ENCODE measurements around the gene NTRK1.
"Not testable (repeated sequence)": the region's sequence is repeated elsewhere in the genome, so short reads cannot be mapped to it uniquely, and the experiment has no call there.

Gene NTRK1

DNA sequence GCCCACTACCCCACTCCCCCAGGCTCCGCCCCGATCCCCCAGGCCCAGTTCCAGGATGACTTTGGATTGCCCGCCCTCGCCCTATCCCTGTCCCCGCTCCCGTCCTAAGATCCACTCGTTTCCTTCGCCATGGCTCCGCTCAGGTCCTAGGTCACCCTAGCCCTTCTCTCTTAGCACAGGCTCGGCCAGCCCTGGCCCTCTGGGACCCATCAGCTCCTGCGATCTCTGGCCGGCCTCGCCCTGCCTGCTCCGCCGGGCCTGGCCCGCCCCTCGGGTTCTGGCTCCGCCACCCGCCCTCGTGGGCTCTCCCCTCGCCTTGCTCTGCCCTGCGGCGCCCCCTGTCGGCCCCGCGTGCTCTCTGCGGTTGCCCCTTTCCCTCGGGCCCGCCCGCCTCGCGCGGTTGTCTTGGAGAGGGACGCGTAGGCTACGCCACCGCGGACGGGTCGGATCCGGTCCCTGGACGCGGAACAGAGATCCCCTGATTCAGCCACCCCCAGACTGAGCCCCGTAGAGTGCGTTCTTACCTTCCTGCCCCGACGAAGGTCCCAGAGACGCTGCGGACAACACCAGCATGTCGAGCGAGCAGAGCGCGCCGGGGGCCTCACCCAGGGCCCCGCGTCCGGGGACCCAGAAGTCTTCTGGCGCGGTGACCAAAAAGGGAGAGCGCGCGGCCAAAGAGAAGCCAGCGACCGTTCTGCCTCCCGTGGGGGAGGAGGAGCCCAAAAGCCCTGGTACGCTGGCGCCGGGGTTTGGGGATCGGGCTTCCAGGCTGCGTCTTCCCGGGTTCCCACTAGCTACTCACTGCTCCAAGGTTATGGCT, 59.8 kb downstream of the NTRK1 start, which contains the start of gene LRRC71:
TSS of gene LRRC71 (plus strand) at position 400 of the 820 bp plus-strand sequence. CDS start at position 572, 172 bp downstream.
- DNase-seq = peak; percentile 67

DNA sequence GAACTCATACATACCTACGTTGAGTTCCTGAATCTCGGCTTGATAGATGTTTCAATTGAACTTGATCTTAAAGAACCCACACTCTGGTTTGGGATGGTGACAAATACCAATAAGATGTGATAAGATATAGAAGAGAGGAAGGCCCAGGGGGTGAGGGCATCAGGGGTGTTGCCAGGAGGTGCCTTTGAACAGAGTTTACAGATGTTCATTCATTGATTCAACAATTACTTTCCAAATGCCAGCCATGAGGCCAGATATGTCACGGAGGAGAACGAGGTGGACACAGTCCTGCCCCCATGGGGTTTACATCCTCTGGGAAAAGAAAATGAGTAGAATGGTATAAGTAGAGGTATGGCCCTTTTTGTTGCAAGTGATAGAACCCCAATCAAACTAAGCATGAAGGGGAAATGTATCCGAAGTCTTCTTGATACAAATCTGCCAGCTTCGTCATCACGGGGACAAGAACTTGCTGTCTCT, 60.4 kb downstream of the NTRK1 start:
- DNase-seq = no peak

GRCh38 chr1:156922986-156923669, 62.5 kb downstream of the NTRK1 start:
- no peak for DNase-seq

- no peak for DNase-seq
Measured at GRCh38 chr1:156923670-156924477, 63.2 kb downstream of the NTRK1 start.

DNA sequence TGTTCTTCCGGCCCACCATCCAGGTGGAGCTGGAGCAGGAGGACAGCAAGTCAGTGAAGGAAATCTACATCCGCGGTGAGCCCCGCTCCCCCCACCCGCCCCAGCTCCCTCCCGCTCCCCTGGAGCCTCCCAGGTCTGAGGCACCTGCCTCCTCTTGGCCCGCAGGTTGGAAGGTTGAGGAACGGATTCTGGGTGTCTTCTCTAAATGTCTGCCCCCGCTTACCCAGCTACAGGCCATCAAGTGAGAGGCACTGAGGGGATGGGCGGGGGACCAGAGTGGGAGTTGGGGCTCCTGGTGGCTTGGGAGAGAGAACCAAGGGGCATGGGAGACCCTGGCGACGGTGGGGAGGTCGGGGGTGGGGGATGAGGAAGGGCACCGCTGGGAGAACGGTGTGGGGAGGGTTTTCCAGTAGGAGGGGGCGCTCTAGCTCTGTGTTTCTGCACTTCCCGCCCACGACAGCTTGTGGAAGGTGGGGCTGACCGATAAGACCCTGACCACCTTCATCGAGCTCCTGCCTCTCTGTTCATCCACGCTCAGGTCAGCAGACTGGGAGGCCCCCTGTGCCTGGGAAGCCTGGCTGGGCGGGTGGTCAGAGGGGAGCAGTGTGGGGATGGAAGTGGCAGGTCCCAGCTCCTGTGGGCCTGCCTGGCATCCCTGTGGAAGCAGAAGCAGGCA, 64.0 kb downstream of the NTRK1 start:
- DNase-seq = no peak

DNA sequence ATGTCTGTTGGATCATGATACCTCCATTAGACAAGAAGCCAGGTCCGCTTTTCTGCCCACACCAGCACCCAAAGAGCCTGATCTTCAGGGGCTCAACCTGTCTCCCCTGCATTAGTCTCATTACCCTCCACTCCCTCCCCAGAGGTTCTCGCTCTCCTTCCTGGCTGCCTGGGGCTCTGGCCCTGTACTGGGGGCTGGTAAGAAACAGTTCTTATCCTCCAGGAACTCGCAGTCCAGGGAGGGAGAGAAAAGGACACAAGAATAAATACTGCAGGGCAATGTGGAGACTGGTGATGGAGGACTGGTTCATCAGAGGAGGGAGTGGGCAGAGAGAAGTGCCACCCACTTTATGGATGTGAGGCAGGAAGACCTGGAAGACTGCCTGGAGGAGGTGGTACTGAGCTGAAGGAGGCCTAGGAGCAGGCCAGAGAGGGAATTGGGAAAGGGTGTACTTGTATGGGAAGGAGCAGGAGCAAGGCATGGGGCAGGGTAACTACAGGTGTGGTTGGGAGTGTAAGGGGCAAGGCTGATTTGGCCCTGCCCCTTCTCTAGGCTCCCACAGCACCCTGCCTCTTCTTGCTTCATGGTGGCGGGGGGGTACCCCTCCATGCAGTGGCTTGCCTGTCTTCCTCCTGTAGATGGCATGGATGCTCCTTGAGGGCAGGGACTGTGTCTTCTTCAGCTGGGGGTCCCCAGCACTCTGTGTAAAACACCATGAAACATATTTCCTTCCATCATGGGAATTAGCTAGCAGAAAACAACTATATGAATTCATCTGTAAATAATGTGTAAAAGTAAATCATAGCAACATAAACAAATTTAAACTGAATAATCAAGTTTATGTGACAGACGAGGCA, 64.7 kb downstream of the NTRK1 start:
- no peak for DNase-seq

GRCh38 chr1:156926175-156926574, 65.5 kb downstream of the NTRK1 start:
- DNase-seq = peak; percentile 24

DNA sequence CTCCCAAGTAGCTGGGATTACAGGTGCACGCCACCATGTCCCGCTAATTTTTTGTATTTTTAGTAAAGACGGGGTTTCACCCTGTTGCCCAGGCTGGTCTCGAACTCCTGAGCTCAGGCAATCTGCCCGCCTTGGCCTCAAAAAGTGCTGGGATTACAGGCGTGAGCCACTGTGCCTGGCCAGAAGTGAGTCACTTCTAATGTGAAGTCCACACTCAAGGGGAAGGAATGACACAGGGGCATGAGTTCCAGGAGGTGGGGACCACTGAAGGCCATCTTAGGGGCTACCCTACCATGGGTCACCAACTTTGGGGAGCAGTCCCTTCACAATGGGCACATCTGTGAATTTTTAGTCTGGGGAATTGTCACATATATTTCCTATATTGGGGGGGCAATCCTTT, 66.0 kb downstream of the NTRK1 start:
- DNase-seq = not testable (repeated sequence)

DNA sequence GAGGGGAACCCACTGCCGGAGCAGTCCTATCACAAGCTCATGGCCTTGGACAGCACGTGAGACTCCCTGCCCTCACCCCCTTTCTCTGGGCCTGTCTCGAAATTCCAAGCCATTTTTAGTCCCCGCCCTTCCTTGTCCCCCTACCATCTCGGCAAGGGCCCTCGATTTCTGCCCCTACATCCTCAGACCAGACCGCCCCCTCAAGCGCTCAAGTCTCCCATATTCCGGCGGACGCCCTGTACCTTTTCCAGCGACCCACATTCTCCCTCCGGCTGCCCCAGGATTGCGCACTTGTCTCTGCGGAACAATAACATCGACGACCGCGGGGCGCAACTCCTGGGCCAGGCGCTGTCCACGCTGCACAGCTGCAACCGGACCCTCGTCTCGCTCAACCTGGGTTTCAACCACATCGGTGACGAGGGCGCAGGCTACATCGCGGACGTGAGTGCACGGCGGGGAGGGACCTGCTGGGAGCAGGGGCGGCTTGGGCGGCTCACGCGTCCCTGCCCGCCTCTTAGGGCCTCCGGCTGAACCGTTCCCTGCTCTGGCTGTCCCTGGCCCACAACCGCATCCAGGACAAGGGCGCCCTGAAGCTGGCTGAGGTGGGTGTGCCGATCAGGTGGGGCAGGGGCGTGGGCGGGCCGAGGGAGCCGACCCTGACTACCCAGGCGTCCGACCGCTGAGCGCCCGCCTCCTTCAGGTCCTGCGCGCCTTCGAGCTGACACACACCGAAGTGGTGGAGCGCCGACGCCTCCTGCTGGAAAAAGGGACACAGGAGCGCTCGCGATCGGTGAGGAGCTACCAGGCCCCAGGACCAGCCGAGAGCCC, 66.8 kb downstream of the NTRK1 start:
- peak; percentile 71 for DNase-seq

- DNase-seq = no peak
Measured at GRCh38 chr1:156928043-156928602, 67.5 kb downstream of the NTRK1 start.

DNA sequence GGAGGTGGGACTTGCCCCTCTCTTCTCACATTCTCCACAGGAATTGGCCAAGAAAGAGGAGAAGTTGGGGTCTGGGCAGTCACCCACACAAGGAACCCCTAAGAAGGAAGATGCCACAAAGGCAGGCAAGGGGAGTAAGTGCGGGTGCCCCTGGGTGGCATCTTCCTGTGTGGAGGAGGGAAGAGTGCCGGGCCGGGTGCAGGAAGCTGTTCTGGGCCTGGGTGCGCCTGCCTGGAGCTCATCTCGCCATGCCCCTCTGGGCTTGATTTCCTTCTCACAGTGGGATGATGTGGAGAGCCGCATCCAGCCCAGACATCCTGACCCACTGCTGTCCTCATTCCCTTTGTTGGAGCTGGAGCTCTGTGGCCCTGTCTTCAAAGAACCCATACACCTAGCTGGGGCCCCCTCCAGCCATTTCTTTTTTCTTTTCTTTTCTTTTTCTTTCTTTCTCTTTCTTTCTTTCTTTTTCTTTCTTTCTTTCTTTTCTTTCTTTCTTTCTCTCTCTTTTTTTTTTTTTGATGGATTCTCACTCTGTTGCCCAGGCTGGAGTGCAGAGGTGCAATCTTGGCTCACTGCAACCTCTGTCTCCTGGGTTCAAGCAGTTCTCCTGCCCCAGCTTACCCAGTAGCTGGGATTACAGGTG, 69.1 kb downstream of the NTRK1 start:
- no peak for DNase-seq

- no peak for DNase-seq
Measured at GRCh38 chr1:156930483-156930882, 69.8 kb downstream of the NTRK1 start.
